ENCODE measurements around the gene TRIM16. TPM values are rescaled to one million over a fixed set of nuclear protein-coding genes. Genes with fewer than 3 reads are reported as not detected.
"Not testable (repeated sequence)": the region's sequence is repeated elsewhere in the genome, so short reads cannot be mapped to it uniquely, and the experiment has no call there.

The TRIM16 gene
- total and polyA plus RNA-seq, 4 donors: 30.4 to 45.7 (median 35.4) TPM

DNA sequence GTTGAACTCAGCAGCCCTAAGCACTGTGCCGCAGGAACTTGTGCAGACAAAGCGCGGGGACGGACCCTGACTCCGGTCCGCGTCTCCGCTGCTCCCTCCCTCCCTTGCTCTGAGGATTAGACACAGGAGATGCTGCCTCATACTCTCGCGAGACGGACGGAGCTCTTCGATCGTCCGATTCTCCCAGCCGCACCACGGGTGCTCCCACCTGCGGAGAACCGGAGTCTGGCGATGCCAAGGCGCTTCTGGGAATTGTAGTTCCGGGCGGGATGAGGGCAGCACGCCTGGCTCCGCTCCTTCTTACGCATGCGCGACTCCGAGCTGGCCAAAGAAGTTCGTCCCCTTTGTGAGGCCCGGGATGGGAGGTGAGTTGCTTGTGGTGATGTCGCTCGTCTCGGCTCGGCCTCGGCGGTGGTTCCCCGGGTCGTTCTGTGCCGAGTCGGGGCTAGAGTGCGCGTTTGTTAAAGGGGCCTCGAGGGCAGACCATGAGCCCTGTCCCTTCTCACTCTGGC is 15.4 kb upstream of the TRIM16 start, which contains the start of gene ZNF286A:
TSS of gene ZNF286A (plus strand) at position 340 of the 512 bp plus-strand sequence. CDS start 578 bp downstream, outside the sequence.
- H3K4me1 ChIP-seq (ENCODE audit: control insufficient read depth, insufficient read depth, low read length); H3K36me3 ChIP-seq (ENCODE audit: control insufficient read depth, insufficient read depth, low read length); H3K27me3 ChIP-seq (ENCODE audit: control insufficient read depth, insufficient read depth, low read length); H3K9me3 ChIP-seq (ENCODE audit: control insufficient read depth, insufficient read depth, low read length): not testable (repeated sequence)
- Histone ChIP-seq H3K4me3 (ENCODE audit: low read depth, low read length) (peak within 1 kb of the TSS; percentile 56), H3K27ac (ENCODE audit: low read depth, low read length) (peak within 1 kb of the TSS; percentile 47)
- peak; percentile 95 to 100 (median 99) for DNase-seq (ENCODE audit: low read depth in 4 of 6, low spot score in 6 of 6)
- 0% methylated on average over 24 of the region's 44 CpGs for WGBS (ENCODE audit: insufficient coverage)

DNA sequence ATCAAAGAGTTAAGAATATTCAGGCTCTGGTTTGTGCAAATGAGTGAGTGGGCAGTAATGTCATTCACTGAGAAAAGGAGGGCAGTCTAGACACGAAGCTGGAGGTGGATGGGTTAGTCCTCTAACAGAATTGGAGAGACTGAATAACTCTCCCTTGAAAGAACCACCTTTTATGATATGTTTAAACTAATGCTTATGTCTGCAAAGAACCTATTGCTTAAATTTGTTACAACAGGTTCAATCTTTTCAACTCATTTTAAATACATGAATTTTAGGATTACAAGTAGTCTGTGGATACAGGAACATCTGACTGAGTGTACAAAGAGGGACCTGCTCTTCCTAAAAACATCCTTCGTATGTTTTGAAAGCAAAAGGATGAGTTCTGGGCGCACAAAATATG is 14.9 kb upstream of the TRIM16 start:
- Histone ChIP-seq H3K4me3 (ENCODE audit: low read depth, low read length) (peak overlapping the region; percentile 56), H3K27ac (ENCODE audit: low read depth, low read length) (peak overlapping the region; percentile 33)
- H3K9me3 ChIP-seq (ENCODE audit: control insufficient read depth, insufficient read depth, low read length); H3K4me1 ChIP-seq (ENCODE audit: control insufficient read depth, insufficient read depth, low read length); H3K27me3 ChIP-seq (ENCODE audit: control insufficient read depth, insufficient read depth, low read length); H3K36me3 ChIP-seq (ENCODE audit: control insufficient read depth, insufficient read depth, low read length): not testable (repeated sequence)
- DNase-seq (ENCODE audit: low read depth in 4 of 6, low spot score in 6 of 6): peak in 2 of 6 donors; percentile 36 to 61
- no CpG with 5 or more reads among the region's 3 CpGs for WGBS (ENCODE audit: insufficient coverage)

DNA sequence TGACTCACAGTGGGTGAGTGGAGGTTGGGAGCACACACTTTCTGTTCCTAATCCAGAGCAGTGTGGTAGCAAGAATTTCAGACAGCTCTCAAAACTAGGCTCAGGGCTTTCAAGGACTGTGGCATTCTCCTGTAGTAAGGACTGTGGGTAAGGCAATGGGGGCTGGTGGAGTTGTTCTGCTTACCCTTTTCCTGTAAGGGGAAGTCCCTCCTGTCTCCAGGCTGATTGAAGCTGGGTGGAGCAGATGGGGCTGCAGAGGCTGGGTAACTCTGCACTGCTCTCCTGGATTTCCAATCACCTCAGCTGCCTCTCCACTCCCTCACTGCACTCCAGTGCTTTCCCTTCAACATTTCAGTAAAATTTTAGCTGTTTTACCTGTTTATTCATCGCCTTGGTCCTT is 3.4 kb upstream of the TRIM16 start:
- not testable (repeated sequence) for DNase-seq (ENCODE audit: low read depth in 4 of 6, low spot score in 6 of 6); H3K9me3 ChIP-seq (ENCODE audit: control insufficient read depth, insufficient read depth, low read length); H3K36me3 ChIP-seq (ENCODE audit: control insufficient read depth, insufficient read depth, low read length); H3K27me3 ChIP-seq (ENCODE audit: control insufficient read depth, insufficient read depth, low read length); H3K27ac ChIP-seq (ENCODE audit: low read depth, low read length); H3K4me1 ChIP-seq (ENCODE audit: control insufficient read depth, insufficient read depth, low read length); H3K4me3 ChIP-seq (ENCODE audit: low read depth, low read length)
- WGBS (ENCODE audit: insufficient coverage): no CpG with 5 or more reads among the region's 1 CpG

DNA sequence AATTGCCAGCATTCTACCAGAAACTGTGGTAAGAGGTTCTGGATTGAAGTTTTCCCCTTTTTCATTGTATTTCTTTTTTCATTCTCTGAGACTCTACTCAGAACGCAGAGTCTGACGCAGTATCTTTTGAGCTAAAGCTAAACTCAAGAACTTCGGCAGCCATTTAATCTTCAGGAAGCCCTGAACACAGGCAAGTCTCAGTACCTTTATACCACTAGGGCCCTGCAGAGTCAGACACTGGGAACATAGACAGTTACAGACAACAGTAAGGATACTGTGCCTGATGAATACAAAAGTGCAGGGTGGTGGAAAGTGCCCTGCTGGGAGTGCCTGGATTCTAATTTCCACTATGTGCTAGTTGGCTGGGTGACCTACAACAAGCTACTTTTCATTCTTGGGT is 976 bp downstream of the TRIM16 start:
- not testable (repeated sequence) for H3K27me3 ChIP-seq (ENCODE audit: control insufficient read depth, insufficient read depth, low read length); H3K9me3 ChIP-seq (ENCODE audit: control insufficient read depth, insufficient read depth, low read length); H3K4me3 ChIP-seq (ENCODE audit: low read depth, low read length); H3K36me3 ChIP-seq (ENCODE audit: control insufficient read depth, insufficient read depth, low read length); H3K27ac ChIP-seq (ENCODE audit: low read depth, low read length); H3K4me1 ChIP-seq (ENCODE audit: control insufficient read depth, insufficient read depth, low read length); DNase-seq (ENCODE audit: low read depth in 4 of 6, low spot score in 6 of 6)
- whole genome bisulfite sequencing (ENCODE audit: insufficient coverage): 100% methylated on average over 1 of the region's 3 CpGs

DNA sequence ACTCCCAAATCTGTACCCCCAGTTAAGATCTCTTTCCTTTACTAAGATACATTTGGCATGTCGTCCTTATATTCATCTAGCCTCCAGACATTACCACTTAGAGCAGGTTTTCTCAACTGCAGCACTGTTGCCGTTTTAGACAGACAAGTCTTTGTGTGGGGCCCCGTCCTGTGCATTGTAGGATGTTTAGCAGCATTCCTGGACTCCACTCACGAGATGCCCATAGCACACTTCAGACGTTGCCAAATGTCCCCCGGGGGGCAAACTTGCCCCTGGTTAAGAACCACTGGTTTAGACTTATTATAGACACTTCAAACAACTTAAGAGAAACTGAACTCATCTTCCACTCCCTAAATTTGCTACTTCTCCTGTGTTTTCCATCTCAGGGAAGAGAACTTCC is 8.1 kb downstream of the TRIM16 start:
- not testable (repeated sequence) for H3K27ac ChIP-seq (ENCODE audit: low read depth, low read length); DNase-seq (ENCODE audit: low read depth in 4 of 6, low spot score in 6 of 6); H3K4me3 ChIP-seq (ENCODE audit: low read depth, low read length); H3K4me1 ChIP-seq (ENCODE audit: control insufficient read depth, insufficient read depth, low read length); H3K9me3 ChIP-seq (ENCODE audit: control insufficient read depth, insufficient read depth, low read length); H3K36me3 ChIP-seq (ENCODE audit: control insufficient read depth, insufficient read depth, low read length); H3K27me3 ChIP-seq (ENCODE audit: control insufficient read depth, insufficient read depth, low read length)
- 71% methylated on average over 1 of the region's 6 CpGs for WGBS (ENCODE audit: insufficient coverage)

DNA sequence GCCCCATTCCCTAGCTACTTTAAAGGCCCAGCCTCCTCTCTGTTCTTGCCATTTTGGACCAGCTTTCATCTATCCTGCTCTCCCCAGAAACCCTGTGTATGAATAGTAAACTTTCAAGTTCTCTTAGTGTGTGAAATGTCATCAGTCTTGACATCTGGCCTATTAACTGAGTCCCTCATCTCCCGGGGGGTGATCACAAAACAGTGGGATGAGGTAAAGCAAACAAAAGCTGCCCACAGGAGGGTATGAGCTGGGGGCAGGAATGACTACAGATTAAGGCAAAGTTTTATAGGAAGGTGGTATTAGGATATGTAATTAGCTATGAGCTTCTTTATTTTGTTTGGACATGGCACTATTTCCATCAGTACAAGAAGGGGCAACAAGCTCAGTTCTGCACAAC is 9.5 kb downstream of the TRIM16 start:
- not testable (repeated sequence) for H3K4me3 ChIP-seq (ENCODE audit: low read depth, low read length); H3K9me3 ChIP-seq (ENCODE audit: control insufficient read depth, insufficient read depth, low read length); H3K4me1 ChIP-seq (ENCODE audit: control insufficient read depth, insufficient read depth, low read length); H3K36me3 ChIP-seq (ENCODE audit: control insufficient read depth, insufficient read depth, low read length); H3K27me3 ChIP-seq (ENCODE audit: control insufficient read depth, insufficient read depth, low read length); DNase-seq (ENCODE audit: low read depth in 4 of 6, low spot score in 6 of 6); H3K27ac ChIP-seq (ENCODE audit: low read depth, low read length)
- no CpG with 5 or more reads among the region's 1 CpG for WGBS (ENCODE audit: insufficient coverage)

DNA sequence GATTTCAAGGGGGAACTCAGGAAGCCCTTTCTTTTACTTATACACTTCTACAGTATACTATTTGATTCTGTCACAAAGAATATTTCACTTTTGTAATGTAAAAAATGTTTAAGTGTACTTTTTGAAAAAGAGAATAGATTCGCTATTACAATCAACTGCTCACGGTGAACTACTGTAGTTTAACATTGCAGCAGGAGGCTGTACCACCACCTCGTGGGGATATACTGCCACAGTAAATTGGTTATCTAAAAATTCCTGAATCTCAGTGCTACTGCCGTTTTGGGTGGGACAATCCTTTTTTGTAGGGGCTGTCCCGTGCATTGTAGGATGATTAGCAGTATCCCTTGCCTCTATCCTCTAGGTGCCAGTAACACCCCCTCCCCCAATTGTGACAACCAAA is 14.6 kb downstream of the TRIM16 start:
- H3K27ac ChIP-seq (ENCODE audit: low read depth, low read length); DNase-seq (ENCODE audit: low read depth in 4 of 6, low spot score in 6 of 6); H3K4me3 ChIP-seq (ENCODE audit: low read depth, low read length); H3K36me3 ChIP-seq (ENCODE audit: control insufficient read depth, insufficient read depth, low read length); H3K4me1 ChIP-seq (ENCODE audit: control insufficient read depth, insufficient read depth, low read length); H3K27me3 ChIP-seq (ENCODE audit: control insufficient read depth, insufficient read depth, low read length); H3K9me3 ChIP-seq (ENCODE audit: control insufficient read depth, insufficient read depth, low read length): not testable (repeated sequence)
- WGBS (ENCODE audit: insufficient coverage): no CpG with 5 or more reads among the region's 5 CpGs

DNA sequence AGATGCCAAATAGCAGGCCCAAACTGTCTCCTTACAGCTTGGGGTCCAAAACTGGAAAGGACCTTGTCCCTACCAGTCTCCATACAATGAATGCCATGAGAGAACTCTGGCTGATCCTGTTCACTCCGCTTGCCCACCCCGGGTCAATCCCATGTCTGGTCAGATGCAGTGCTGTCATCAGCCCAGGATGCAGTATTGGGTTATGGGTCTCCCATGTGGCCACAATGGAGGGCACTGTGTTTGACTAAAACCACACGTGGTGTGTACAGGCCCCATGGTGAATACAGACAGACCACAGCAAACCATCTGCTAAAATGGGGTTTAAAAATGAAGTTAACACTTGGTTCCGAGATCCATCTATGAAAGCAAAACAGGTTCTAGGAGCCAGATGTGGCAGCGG is 20.4 kb downstream of the TRIM16 start:
- no peaks in the 10 kb centered on the region for H3K27me3 ChIP-seq (ENCODE audit: control insufficient read depth, insufficient read depth, low read length)
- no peaks in the 10 kb centered on the region for H3K9me3 ChIP-seq (ENCODE audit: control insufficient read depth, insufficient read depth, low read length)
- DNase-seq (ENCODE audit: low read depth in 4 of 6, low spot score in 6 of 6): no peak
- H3K4me1 ChIP-seq (ENCODE audit: control insufficient read depth, insufficient read depth, low read length): peaks cover 11% of the 10 kb centered on the region
- 88% methylated on average over 3 of the region's 5 CpGs for WGBS (ENCODE audit: insufficient coverage)
- H3K4me3 ChIP-seq (ENCODE audit: low read depth, low read length): no peak overlapping the region
- peaks cover 8% of the 10 kb centered on the region for H3K36me3 ChIP-seq (ENCODE audit: control insufficient read depth, insufficient read depth, low read length)
- H3K27ac ChIP-seq (ENCODE audit: low read depth, low read length): no peak overlapping the region

DNA sequence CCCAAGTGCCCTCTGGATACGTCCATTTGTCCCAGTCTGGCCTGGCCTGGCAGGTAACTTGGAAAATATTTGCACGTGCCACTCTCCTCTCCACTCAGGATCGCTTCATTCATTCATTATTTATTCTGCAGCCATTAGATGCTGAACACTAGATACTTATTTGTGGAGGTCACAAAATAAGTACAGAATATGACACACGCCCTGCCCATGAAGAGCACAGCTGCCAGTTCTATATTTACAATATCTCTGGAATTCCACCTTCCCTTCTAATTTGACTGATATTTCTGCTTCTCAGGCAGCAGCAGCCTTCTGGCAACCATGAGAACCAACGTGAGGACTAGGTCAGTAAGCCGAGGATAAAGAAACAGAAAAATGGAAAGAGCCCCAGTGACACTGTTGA is 20.9 kb downstream of the TRIM16 start:
- WGBS (ENCODE audit: insufficient coverage): 84% methylated on average over 3 of the region's 6 CpGs
- H3K27ac ChIP-seq (ENCODE audit: low read depth, low read length): no peak overlapping the region
- no peaks in the 10 kb centered on the region for H3K9me3 ChIP-seq (ENCODE audit: control insufficient read depth, insufficient read depth, low read length)
- DNase-seq (ENCODE audit: low read depth in 4 of 6, low spot score in 6 of 6): no peak
- H3K4me3 ChIP-seq (ENCODE audit: low read depth, low read length): no peak overlapping the region
- H3K27me3 ChIP-seq (ENCODE audit: control insufficient read depth, insufficient read depth, low read length): no peaks in the 10 kb centered on the region
- peaks cover 11% of the 10 kb centered on the region for H3K4me1 ChIP-seq (ENCODE audit: control insufficient read depth, insufficient read depth, low read length)
- peaks cover 8% of the 10 kb centered on the region for H3K36me3 ChIP-seq (ENCODE audit: control insufficient read depth, insufficient read depth, low read length)

DNA sequence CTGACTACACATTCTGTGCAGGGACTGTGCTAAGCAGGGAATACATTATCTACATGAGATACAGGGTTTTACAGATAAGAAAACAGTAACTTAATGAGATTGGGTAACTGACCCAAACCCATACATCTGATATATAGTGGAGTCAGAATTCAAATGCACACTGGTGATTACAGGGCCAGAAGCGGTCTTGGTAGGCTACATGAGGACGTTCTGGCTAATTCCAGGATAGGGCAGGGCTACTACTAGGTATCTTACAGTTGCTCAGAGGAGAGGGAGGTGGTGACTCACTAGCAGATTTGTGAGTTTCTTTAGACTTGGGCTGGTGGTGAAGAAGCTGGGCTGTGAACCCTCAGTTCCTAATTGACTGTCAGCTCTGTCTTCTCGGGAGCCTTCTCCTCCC is 21.4 kb downstream of the TRIM16 start:
- DNase-seq (ENCODE audit: low read depth in 4 of 6, low spot score in 6 of 6): no peak
- peaks cover 8% of the 10 kb centered on the region for H3K36me3 ChIP-seq (ENCODE audit: control insufficient read depth, insufficient read depth, low read length)
- no peaks in the 10 kb centered on the region for H3K9me3 ChIP-seq (ENCODE audit: control insufficient read depth, insufficient read depth, low read length)
- WGBS (ENCODE audit: insufficient coverage): 74% methylated on average over 3 of the region's 3 CpGs
- peaks cover 11% of the 10 kb centered on the region for H3K4me1 ChIP-seq (ENCODE audit: control insufficient read depth, insufficient read depth, low read length)
- H3K27ac ChIP-seq (ENCODE audit: low read depth, low read length): no peak overlapping the region
- H3K27me3 ChIP-seq (ENCODE audit: control insufficient read depth, insufficient read depth, low read length): no peaks in the 10 kb centered on the region
- H3K4me3 ChIP-seq (ENCODE audit: low read depth, low read length): no peak overlapping the region

All from spinal cord (tissue), 10 donors.